HG02759 (cell line): ENCODE measurements around the gene MYLK4.

Experiments used
- ATAC-seq: cut with Tn5 transposase; IDR thresholded peaks from one replicate; pipeline ENCODE4 v1.9.1; 2021; ENCODE audit warnings: mild to moderate bottlenecking, moderate library complexity; ENCODE audit not compliant: unreplicated experiment

The MYLK4 gene

DNA sequence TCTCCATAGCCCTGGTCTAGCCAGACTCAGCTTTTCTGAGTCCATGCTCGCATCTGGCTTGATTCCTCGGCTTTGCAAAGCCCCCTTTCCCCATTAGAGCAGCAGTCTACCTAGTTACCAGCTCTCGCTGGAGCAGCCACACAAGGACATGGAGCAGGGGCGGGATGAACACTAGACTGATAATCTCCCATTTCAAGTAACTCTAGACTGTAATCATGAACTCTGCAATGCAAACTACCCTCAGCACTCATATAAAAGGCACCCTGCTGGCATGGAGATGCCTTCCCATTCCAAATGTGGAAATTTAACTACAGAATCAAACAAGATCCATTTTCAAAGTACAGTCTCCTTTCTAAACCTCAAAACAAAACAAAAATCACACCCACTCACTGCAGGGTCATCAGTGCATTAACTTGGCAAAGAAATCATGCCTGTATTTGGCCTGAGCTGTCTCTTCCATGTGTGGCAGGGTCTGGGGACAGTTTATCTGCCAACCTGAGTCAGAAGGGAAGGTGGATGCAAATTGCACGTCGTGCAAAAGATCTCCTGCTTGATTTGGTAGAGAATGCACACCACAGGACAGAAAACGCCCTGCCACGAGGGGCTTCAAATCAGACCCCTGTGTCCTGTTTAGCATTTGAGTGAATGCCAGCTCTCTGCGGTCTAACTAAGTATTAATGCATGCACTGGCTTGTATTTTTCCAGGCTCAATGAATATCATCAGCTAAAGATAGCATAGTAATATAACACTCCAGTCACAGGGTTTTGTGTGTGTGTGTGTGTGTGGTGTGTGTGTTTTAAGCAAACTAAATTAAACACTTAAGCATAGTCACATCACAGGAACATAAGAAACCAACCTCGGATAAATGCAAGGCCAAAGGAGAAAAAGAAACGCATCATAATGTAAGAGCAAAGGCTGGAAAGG lies 85.3 kb downstream of the MYLK4 start:
- ATAC-seq, result no peak

DNA sequence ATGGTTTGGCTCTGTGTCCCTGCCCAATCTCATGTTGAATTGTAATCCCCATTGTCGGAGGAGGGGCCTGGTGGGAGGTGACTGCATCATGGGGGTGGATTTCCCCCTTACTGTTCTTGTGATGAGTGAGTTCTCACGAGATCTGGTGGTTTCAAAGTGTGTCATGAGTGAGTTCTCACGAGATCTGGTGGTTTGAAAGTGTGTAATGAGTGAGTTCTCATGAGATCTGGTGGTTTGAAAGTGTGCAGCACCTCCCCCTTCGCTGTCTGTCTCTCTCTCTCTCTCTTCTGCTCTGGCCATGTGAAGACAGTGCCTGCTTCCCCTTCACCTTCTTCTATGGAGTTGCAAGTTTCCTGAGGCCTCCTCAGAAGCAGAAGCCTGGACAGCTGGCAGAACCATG lies 87.6 kb downstream of the MYLK4 start:
- ATAC-seq, result no peak

DNA sequence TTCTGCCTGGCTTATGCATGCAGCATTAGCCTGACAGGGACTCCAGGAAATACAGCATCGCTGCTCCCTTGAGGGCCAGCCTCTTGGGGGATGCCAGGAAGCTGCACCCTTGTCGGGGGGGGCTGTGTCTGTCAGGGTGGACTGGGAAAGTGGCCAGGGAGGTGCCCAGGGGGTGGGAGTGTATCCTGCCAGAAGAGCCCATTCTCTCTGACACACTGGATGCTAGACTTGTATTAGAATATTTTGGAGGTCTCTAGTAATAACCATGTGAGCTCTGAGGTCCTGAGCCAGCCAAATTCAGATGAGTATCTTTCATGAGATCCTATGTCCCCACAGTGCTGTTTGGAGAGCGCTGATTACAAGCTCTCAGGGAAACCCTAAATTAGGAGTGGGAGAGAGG lies 89.1 kb downstream of the MYLK4 start:
- ATAC-seq, result no peak

DNA sequence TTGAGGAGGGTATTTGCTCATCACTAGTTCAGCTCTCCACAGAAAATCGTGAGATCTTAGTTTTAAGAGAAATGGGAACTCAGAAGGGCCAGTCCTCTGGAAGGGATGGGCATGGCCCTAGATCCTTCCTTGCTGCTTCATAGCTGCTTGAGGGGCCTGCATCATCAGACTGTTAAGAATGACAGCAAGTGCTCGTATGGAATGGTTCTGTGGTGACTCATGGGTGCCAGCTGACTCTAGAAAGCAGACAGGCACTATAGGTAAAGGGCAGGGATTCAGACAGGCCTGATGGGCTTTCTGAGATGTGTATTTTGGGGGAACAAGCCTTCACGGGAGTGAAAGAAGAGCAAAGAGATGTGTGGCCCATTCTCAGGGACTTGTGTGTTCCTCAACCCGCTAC lies 90.8 kb downstream of the MYLK4 start:
- no peak for ATAC-seq

DNA sequence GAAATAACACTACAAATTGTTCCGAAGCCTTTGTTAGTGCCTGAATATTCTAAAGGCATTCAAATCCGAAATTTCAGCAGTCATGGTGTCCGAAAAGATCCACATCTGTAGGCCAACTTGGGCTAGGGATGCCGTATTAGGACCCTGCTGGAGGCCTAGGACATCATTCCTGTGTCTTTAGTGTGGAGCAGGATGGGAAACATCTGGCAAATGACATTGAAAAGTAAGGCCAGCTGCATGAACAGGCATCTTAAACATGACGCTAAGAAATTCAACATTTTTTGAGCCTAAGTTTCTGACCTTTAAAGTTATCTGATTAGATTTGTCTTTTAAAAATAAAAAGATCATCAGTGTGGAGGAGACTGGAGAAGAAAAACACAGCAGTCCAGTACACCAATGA lies 91.3 kb downstream of the MYLK4 start:
- ATAC-seq, result no peak

DNA sequence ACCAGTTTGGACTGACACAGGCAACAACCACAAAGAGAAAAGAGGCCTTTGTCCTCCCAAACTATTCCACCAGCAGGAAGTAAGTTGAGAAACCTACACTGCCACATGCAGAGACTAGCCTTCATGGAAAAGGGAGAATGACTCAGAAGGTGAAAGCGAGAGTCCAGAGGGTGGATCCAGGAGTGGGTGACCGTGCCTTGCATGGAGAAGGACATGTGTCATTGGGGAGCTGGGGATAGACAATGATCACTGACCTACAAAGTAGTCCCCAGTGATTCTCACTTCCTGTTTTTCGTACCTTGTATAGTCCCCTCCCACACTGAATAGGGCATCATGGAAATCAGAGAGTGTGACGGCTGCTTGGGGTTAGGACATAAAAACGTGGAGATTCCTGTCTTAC lies 91.9 kb downstream of the MYLK4 start:
- ATAC-seq, result peak; percentile 91

DNA sequence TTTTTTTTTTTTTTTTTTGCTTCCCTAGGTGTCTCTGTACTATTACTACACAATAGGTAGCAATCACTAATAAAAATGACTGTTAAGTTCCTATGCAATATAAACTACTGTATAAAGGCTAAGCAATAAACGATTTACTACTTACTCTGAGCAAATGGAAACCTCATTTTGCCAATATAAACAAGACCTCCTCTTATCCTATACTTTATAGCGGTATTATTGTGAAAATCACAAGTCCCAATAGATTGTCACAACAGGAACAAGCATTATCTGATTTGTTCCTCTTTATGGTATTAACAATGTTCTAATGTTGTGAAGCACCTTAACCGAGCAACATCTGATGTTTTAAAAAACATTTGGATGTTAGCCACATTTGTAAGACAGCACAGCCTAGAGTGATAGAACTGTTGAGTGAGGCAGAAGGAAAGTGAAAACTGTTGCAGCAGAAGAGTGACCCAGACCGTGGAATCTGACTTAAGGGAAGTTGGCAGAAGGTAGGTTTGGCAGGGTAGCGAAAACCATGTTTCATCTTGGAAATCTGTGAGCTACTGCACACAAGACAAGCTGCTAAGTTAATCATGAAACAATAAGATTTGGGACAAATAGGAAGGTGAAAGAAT lies 94.2 kb downstream of the MYLK4 start:
- no peak for ATAC-seq

DNA sequence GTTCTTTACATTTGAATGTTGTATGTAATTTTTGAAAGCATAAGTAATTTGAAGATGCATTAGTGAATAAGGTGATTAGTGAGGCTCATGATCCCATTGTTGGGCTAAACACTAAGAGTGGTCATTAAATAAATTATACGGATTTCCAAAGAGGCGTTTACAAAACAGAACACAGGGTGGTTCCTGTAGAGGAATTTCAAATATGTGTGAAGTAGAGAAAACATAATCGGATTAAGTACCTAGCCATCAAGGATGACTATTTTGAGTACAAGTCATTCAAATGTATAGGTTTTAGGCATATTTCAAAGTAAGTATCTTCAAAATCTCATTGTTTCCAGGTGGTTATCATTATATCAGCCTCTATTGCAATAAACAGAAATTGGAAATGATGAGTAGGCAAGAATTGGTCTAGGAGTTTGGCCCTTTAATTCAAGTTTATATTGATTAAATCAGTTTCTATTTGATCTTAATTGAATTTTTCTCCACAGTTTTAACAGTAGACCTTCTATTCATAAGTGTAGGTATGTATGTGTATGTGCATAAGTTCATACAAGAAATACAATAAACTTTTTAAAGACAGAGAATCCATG lies 94.8 kb downstream of the MYLK4 start:
- ATAC-seq, result no peak

DNA sequence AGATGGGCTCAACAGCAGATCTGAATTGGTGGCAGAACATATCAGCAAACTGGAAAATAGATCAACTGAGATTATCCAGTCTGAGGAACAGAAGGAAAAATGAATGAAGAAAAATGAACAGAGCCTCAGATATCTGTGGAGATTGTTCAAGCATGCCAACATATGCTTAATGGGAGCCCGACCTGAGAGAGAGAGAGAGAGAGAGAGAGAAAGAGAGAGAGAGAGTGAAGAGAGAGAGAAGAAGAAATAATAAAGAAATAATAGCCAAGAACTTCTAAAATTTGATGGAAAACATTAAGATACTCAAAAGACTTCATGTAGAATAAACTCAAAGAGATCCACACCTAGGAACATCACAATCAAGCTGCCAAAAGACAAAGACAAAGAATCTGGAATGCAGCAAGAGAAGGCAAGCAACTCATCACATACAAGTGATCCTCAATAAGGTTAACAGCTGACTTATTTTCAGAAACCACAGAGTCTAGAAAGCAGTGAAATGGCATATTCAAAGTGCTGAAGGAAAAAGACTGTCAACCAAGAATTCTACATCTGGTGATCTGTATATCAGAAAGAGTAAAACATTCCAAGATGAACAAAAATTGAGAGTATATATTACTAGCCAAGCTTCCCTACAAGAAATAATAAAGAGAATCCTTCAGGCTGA lies 97.2 kb downstream of the MYLK4 start:
- ATAC-seq, result no peak

DNA sequence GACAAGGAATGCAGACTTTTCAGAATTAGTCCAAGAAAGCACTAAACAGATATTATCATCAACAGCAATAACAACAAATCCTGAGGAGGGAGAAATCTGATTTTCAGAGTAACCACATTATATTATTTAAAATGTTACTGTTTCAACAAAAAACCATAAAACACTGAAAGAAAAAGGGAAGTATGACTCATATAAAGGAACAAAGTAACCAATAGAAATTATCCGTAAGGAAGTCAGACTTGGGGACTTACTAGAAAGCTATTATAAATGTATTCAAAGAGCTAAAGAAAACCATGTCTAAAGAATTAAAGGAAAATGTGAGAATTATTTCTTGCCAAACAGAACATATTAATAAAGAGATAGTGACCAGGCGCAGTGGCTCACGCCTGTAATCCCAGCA lies 98.1 kb downstream of the MYLK4 start:
- ATAC-seq, result no peak

DNA sequence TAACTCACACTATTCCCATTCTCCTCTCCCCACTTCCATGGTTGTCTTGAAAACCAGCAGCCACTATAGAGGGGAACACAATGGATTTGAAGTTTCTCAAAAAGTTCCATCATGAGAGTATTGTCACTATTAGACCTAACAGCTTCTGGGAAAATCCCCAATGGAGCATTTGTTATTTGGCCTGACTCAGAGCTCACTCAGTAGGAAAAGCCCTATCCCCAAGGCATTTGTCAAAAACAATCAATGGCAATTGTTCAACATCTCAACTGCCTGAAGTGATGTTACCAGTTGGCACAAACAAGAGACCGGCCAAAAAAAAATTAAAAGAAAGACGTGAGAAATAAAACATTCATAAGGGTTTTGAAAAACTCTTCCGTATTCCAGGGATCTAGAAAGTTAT lies 98.8 kb downstream of the MYLK4 start:
- no peak for ATAC-seq

DNA sequence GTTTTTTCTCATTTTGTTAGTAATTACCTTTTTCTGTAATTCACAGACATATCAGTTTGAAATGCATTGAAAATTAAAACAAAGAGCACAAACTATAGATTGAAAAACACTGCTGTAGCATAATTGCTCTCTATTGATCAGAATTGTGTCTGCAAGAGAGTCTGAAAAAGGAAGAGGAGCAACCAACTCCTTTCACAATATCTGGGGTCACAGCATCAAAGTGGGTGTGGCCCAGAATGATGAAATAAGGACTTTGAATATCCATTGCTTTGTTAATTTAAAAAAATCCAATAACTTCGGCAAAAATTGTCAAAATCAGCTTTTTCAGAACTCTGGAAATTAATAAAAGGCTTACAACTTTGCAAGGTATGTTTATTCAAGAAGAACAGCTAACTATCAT lies 99.2 kb downstream of the MYLK4 start:
- no peak for ATAC-seq

DNA sequence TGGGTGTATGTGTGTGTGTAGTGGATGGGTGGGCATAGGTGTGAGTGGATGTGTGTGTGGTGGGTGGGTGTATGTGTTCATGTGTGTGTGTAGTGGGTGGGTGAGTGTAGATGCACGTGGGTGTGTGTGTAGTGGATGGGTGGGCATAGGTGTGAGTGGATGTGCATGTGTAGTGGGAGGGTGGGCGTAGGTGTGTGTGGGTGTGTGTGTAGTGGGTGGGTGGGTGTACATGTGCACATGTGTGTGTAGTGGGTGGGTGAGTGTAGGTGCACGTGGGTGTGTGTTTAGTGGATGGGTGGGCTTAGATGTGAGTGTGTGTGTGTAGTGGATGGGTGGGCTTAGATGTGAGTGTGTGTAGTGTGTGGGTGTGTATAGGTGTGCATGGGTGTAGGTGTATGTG lies 104.4 kb downstream of the MYLK4 start:
- ATAC-seq, result no peak

DNA sequence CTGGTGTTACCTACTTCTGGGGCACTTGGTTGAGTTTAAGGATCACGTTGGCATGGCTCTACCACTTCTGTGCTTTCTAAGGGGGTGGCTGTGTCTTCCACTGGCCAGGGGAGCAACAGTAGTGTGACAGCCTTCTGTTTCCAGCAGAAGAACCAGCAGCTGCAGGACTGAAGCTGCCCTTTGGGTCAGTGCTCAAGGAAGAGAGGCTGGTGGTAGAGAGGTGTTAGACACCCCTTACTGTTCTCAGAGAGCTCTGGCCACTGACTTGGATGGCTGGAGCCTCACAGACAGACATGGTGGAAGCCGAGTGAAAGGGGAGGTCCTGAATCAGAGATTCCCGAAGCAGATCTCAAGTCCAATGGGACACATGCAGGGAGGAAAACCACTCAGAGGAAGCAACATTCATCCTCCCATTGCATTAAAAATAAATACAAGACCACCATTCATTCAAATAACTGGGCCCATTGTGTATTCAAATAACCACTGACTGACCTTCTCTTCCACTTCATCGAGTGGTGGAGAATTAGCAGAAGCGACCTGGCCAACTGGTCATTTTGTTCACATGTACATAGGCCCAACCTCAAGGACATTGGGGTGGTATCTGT lies 106.7 kb downstream of the MYLK4 start:
- ATAC-seq, result no peak

DNA sequence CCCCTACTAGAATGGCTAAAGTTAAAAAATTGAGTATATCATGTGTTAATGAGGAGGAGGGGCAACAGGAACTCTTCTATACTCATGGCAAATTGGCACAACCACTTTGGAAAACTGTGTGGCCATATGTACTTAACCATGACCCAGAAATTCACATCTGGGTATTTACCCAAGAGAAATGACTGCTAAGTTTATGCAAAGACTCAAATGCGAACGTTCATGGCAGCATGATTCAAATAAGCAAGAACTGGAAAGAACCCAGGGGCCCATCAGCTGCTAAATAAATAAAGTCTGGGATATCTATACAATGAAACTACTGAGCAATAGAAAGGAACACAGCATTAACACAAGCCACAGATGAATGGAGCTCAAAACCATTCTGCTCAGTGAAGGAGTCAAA lies 107.6 kb downstream of the MYLK4 start:
- ATAC-seq, result no peak

DNA sequence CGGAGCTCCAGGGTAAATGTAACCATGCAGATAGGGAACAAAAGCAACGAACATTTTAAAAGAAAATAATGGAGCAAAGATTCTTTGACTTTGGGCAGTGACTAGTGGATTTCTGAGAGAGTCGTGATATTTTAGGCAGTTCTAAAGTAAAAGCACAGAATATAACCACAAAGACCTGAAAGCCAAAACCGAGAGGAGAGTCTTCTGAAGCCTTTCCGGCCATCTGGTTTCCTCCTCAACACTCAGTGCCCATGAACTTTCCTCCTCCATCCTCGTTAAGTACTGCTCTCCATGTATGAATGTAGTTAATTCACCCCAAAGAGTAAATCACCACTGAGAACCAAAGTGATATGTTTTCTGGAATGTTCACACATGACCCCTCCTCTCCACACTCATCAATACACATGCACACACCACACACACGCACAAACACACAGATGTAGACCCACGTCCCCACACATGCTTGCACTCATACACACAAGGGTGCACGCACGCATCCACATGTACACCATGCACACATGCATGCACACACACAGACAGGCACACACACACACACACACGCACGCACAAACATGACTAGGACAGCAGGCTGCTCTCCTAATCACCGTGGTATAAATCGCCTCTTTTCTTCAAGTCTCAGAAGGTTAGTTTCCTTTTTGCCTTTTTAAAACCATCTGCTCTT lies 109.5 kb downstream of the MYLK4 start:
- no peak for ATAC-seq

DNA sequence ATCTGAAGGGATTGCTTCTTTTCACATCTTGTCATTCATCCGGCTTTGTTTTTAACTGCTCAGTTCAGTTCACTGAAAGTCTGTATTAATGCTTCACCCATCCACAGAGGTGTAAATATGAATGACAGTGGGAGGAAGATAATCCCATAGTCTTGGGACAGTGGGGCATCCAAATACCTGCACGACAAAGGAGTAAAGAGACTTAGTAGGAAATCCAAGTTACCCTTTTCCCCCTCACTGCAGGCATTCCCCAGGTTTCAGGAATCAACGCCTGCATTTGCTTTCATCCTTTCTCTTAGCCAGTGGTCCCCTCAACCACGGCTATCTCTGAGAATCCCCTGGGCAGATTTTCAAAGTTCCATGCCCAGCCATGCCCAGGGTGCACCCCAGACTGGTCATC lies 110.2 kb downstream of the MYLK4 start:
- no peak for ATAC-seq

DNA sequence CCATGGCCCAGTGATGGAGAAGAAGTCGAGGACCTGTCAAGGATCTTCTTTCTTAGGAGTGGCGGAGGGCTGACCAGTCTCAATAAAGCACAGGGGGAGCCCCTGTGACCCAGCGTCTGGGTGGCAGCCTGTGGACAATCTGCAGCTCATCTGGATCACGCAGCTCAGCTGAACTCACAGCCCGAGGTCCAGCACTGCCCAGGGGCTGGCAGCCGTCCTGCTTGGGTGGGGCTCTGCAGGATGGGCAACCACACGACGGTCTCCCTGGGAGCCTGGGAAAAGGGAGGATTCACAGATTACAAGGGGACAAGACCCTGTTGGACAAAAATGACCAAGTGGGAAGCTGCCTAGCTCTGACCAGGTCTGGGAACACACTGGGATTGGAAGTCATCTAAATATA lies 110.8 kb downstream of the MYLK4 start:
- ATAC-seq, result no peak

DNA sequence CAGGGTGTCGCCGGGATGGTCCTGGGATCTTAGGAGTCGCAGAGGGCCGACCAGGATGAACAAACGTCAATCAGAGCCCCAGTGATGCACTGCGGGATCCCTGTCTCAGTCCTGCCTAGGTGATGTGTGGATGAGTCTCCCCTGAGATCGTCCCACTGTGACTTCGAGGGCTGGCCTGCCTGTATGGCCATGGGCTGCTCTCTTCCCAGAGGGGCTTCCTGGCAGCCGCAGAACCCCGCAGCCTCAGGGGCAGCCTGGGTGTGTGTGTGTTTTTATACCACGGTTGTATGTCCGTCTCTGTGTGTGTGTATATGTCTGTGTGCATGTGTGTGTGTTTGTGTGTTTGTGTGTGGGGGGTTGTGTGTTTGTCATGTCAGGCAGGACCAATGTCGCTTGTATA lies 111.6 kb downstream of the MYLK4 start:
- ATAC-seq, result no peak

DNA sequence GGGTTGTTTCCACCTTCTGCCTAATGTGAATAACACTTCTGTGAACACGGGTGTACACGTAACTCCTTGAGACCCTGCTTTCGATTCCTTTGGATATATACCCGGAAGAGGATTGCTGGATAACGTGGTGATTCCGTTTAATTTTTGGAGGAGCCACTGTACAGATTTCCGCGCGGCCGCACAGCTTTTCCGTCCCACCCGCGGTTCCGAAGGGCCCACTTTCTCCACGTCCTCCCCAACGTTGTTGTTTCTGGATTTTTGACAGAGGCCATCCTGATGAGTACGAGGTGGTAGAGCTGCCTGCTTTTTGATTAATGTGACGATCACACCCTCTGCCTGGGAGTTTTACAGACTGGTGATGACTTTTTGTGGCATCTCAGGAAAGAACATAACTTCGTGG lies 114.0 kb downstream of the MYLK4 start:
- no peak for ATAC-seq

DNA sequence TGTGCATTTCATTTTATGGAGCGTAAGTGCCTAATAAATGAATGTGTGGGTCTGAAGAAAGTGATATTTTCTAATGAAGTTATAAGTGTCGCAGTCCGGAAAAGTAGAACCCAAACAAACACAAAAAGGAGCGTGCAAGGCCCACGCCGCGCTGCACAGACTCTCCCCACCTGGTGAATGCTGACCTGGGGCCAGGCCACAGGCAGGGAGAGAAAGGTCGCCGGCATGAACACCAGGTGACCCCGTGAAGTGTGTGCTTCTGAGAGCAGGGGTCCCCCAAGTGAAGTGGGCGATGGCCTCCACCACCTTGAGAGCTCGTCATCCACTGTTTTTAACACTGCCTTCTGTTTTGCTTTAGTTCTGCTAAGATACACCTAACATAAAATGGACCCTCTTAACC lies 114.8 kb downstream of the MYLK4 start:
- no peak for ATAC-seq
